Panc1 (cell line): ENCODE measurements around the gene COL4A1. TPM values are rescaled to one million over a fixed set of nuclear protein-coding genes. Genes with fewer than 3 reads are reported as not detected.

ENCODE experiments used
- ATAC-seq: fragments of 200-7000 bp; cut with Tn5 transposase; 2 replicates; pipeline ENCODE4 v1.9.1; 2020; ENCODE audit warnings: mild to moderate bottlenecking, moderate library complexity
- BruUV-seq: library from RNA; stranded (reverse); fragments of 400-500 nt; replicated peaks from 2 replicates; lab custom pipeline; 2021; lab: Mats Ljungman, UMichigan
- CTCF ChIA-PET: fragments of 300-600 bp; sonication (Branson Sonifier 250); formaldehyde crosslinking; loops from one replicate; lab custom pipeline; 2022; ENCODE audit warnings: antibody characterized with exemption; lab: Charles Lee
- POLR2A ChIA-PET: fragments of 300-600 bp; sonication (Branson Sonifier 250); formaldehyde crosslinking; loops from one replicate; lab custom pipeline; 2022; ENCODE audit warnings: antibody characterized with exemption; lab: Charles Lee
- DNase-seq: peaks from one replicate; pipeline ENCODE4 v3.0.0-alpha.2; 2010; ENCODE audit warnings: low read depth, low spot score
- H3K27ac ChIP-seq: 2 replicates; pipeline ENCODE4 v1.5.1; 2011; ENCODE audit warnings: mild to moderate bottlenecking, low read length, inconsistent platforms
- H3K27me3 ChIP-seq: fragments of 200-500 bp; sonication (Bioruptor generic); 2 replicates; pipeline ENCODE4 v1.6.0; 2014; ENCODE audit warnings: low read length, inconsistent platforms; ENCODE audit not compliant: control insufficient read depth, insufficient read depth
- H3K36me3 ChIP-seq: fragments of 200-500 bp; sonication (Bioruptor generic); 2 replicates; pipeline ENCODE4 v1.5.1; 2014; ENCODE audit warnings: inconsistent platforms, mild to moderate bottlenecking, low read length, moderate library complexity; ENCODE audit not compliant: control insufficient read depth, insufficient read depth
- H3K4me1 ChIP-seq: 2 replicates; pipeline ENCODE4 v1.5.1; 2011; ENCODE audit warnings: inconsistent platforms, mild to moderate bottlenecking, low read length, moderate library complexity; ENCODE audit not compliant: control insufficient read depth, insufficient read depth
- H3K4me3 ChIP-seq, 2 experiments: 2 replicates each; pipeline ENCODE4 v1.5.1; 2011 to 2012; ENCODE audit warnings: low read depth in 2 of 2, low read length in 2 of 2, mild to moderate bottlenecking in 2 of 2, inconsistent platforms in 1 of 2, moderate library complexity in 1 of 2
- H3K9me3 ChIP-seq: fragments of 200-500 bp; sonication (Bioruptor generic); 2 replicates; pipeline ENCODE4 v1.5.1; 2014; ENCODE audit warnings: low read depth, mild to moderate bottlenecking, inconsistent platforms, low read length, moderate library complexity; ENCODE audit not compliant: control insufficient read depth, insufficient read depth
- CTCF ChIP-seq: fragments of 450-650 bp; IDR thresholded peaks from 2 replicates; pipeline ENCODE4 v1.5.1; 2017; ENCODE audit warnings: mild to moderate bottlenecking
- POLR2AphosphoS5 ChIP-seq: IDR thresholded peaks from 2 replicates; pipeline ENCODE4 v1.6.1; 2012; ENCODE audit warnings: mild to moderate bottlenecking, low read depth, low read length, moderate library complexity
- REST ChIP-seq, 2 experiments: IDR thresholded peaks; 2 replicates each; pipeline ENCODE4 v1.6.1; 2011 to 2012; ENCODE audit warnings: low read depth in 2 of 2, control low read depth in 1 of 2, low read length in 1 of 2, mild to moderate bottlenecking in 1 of 2, moderate library complexity in 1 of 2; ENCODE audit not compliant: insufficient read depth in 1 of 2
- SIN3A ChIP-seq: IDR thresholded peaks from 2 replicates; pipeline ENCODE4 v1.6.1; 2012; ENCODE audit warnings: low read depth, mild to moderate bottlenecking, low read length, moderate library complexity, borderline replicate concordance; ENCODE audit not compliant: insufficient read depth
- TCF7L2 ChIP-seq: IDR thresholded peaks from 2 replicates; pipeline ENCODE4 v1.6.1; 2011; ENCODE audit warnings: mild to moderate bottlenecking, low read depth, low read length, inconsistent platforms
- in situ Hi-C: cut with HindIII; loops from 2 replicates; pipeline ENCODE4 v1.10.0; 2016; ENCODE audit warnings: low sequenced_read_pairs, low pct_unique_long_range_greater_than_20kb
- intact Hi-C: fragments of 100-400 bp; cut with micrococcal nuclease; formaldehyde crosslinking; loops from one replicate; pipeline ENCODE4 v1.10.0; 2022; ENCODE audit not compliant: unreplicated experiment
- total RNA-seq: library from RNA; stranded (reverse); gene quantifications from one replicate; pipeline ENCODE4 v1.2.1, GENCODE V29; 2021; ENCODE audit not compliant: unreplicated experiment

Gene COL4A1
- total RNA-seq, 1 experiment from 2014 or later, result 1.1 TPM

- CTCF ChIA-PET, result no interaction called here
- no peak overlapping the region for H3K27ac ChIP-seq
- H3K4me1 ChIP-seq, result no peaks in the 10 kb centered on the region
- BruUV-seq, result no TSS peak
- TF ChIP-seq SIN3A (no peak), CTCF (no peak), POLR2AphosphoS5 (no peak), REST (IDR thresholded peaks at IDR 0.05; ENCODE audit: insufficient read depth in 1 of 2, low read depth in 2 of 2, low read length in 1 of 2) (no peak), TCF7L2 (no peak)
- no peaks in the 10 kb centered on the region for H3K9me3 ChIP-seq
- H3K4me3 ChIP-seq, result no peak overlapping the region
- no peaks in the 10 kb centered on the region for H3K27me3 ChIP-seq
- no peak for DNase-seq
- POLR2A ChIA-PET, result no interaction called here
- intact Hi-C loops, result no loop called here
- no peaks in the 10 kb centered on the region for H3K36me3 ChIP-seq
- in situ Hi-C loops, result no loop called here
- ATAC-seq, result no peak
Measured at GRCh38 chr13:110250258-110250891, 56.6 kb downstream of the COL4A1 start.

GRCh38 chr13:110249326-110249725, 57.6 kb downstream of the COL4A1 start:
- Histone ChIP-seq H3K4me3 (no peak overlapping the region), H3K9me3 (no peaks in the 10 kb centered on the region), H3K27me3 (no peaks in the 10 kb centered on the region), H3K4me1 (no peaks in the 10 kb centered on the region), H3K36me3 (no peaks in the 10 kb centered on the region), H3K27ac (no peak overlapping the region)
- in situ Hi-C loops, result no loop called here
- no peak for DNase-seq
- no peak for TF ChIP-seq REST (IDR thresholded peaks at IDR 0.05; ENCODE audit: insufficient read depth in 1 of 2, low read depth in 2 of 2, low read length in 1 of 2)
- no peak for TF ChIP-seq POLR2AphosphoS5
- TF ChIP-seq CTCF, result no peak
- TF ChIP-seq SIN3A, result no peak
- TF ChIP-seq TCF7L2, result no peak
- CTCF ChIA-PET, result interaction anchor here (0.5 kb wide), 1 partner anchor 32 kb away, joined by 3 read pairs; no protein-coding TSS in a partner anchor
- POLR2A ChIA-PET, result no interaction called here
- BruUV-seq, result no TSS peak
- no peak for ATAC-seq
- intact Hi-C loops, result no loop called here
